HG02642 (cell line): ENCODE data around the gene TRIM3.

Source experiments
- ATAC-seq: cut with Tn5 transposase; IDR thresholded peaks from one replicate; pipeline ENCODE4 v1.9.1; 2021; ENCODE audit warnings: mild to moderate bottlenecking; ENCODE audit not compliant: unreplicated experiment, poor library complexity

TRIM3 gene

DNA sequence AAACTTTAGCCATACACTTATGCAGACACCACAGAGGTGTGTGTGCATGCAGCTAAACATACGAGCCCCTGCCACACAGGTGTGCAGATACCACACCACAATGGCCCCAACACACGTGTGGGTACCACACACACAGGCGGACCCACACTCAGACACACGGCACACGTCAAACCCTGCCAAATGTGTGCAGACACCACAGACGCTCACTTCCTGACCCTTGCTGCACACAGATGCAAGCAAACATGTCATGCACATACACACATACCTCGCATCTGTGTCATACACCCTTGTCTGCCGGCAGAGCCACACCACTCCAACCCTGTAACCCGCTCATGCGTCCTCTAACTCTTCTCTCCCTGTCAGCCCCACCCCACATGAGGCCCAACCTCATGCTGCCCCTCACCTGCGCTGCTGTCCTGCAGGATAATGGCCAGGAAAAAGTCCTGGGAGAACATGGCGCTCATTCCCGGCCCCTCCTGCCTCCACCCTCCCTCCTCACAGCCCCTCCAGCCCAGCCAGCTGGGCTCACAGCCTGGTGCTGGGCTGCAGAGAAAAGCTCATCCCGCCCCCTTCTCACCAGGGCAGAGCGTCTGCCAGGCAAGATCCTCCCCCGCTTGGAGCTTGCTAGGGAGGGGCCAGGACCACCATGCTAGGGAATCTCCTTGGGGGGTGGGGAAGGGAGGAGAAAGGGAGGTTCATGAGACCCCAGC, 69.2 kb downstream of the TRIM3 start:
- no peak for ATAC-seq

DNA sequence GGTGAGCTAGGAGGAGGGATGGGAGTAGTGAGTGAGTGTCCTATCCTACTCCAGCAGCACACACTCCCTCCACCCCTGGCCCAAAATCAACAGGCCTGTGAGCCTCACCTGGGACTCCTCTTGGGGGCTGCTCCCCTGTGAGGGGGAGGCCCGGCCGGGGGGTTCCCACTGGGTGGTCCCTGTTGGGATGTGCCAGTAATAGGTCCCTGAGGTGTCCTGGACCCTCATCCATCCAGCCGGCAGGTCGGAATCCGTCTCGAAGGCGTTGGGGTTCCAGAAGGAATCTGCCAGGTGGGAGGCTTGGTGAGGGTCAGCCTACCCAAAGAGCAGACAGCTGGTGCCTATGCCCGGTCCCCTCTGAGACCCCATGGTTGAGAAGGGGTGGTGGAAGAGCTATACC, 70.2 kb downstream of the TRIM3 start:
- ATAC-seq, result no peak

DNA sequence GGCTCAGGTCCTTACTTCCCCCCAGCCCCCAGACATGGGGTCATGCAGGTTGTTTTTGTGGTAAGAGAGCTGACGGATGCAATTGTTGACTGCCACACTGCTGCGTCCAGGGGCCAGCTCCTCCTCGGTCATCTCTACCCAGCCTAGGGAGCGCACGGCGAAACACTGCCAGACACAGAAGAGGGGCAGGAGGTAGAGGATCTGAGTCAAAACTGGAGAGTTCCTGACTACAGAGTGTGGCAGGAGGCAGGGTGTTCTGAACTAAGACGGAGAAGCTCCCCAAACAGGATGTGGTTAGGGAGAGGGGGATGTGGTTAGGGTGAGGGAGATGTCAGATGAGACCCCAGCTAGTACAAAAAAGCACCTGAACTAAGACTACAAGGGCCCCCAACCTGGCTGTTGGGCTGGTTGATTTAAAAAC, 71.2 kb downstream of the TRIM3 start:
- peak; percentile 89 for ATAC-seq

DNA sequence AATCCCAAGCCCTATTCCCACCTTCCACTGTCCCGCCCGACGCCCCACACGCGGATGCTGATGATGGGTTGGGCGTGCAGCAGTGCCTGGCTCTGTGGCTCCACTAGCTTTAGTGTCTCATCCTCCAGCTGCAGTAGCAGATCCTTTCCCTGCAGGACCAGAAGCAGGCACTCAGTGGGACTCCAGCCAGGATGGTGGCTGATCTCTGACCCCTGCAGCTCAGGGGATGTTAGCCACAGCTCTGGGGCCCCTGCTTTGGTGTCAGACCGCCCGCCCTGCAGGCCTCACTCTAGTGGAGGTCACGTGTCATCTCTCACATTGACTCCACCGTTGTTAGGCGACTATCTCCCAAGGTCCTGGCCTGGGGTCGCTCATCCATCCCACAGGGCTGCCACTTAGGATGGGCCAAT, 71.7 kb downstream of the TRIM3 start:
- peak; percentile 30 for ATAC-seq

DNA sequence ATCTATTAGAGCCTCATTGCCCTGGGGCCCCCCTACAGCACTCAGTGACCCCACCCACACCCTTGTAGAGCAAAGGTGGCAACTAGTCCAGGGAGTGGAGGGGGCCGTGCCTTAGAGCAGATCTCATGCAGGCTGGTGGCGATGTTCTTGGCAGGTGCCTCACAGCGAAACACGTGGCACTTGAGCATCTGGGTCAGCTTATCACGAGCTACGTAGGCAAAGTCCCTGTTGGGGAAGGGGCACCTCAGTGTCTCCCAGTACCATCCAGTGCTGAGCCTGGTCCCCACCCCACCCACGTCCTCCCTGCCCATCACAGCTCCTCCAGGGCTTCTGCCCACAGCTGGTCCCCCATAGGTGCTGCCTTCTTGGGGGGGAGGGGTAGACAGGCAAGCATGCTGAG, 72.3 kb downstream of the TRIM3 start:
- ATAC-seq, result no peak

DNA sequence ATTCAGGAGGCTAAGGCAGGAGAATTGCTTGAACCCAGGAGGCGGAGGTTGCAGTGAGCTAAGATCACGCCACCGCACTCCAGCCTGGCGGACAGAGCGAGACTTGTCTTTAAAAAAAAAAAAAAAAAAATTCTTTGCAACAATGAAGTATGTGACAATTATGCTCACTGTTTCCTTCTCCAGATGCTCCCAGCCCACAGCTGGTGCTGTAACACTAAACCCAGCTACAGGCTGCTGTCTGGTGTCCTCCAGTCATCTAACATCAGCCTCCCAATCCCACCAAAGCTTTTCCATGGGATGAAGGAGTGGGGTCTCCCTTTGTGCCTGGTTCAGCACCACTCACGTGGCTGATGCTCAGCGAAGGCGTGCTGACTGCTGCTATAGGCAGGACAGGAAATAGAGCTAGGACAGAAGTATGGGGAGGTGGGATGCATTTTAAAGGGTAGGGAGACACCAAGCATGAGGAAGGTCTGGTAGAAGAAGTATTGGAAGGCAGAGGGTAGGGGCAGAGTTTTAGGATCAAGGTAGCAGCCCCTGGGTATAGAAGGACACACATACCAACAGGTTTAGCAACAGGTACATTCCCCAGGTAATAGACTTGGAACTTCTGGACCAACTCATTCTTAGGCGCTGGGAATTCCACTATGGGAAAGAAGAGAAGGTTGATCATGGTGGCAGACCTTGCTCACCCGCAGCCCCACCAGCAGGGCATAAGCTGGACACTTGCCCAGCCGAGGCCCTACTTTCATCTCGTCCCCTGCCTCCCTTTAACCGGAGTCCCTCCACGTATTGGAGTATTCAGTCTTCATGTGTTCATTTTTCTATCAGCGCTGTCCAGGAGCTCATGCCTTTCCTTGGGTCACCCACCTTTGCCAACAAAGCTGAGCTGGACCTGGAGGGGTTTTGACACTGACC, 73.1 kb downstream of the TRIM3 start:
- ATAC-seq, result no peak
